CD4-positive, alpha-beta memory T cell (primary cell): ENCODE results near the gene E2F6. TPM values are rescaled to one million over a fixed set of nuclear protein-coding genes. Genes with fewer than 3 reads are reported as not detected.

Experiments
- CTCF ChIA-PET: fragments of 350-600 bp; sonication (Branson Sonifier 250); formaldehyde crosslinking; loops from one replicate; lab custom pipeline; 2021; ENCODE audit warnings: inconsistent platforms; ENCODE audit not compliant: partially characterized antibody; lab: Charles Lee
- POLR2A ChIA-PET: fragments of 350-600 bp; sonication (Branson Sonifier 250); formaldehyde crosslinking; loops from one replicate; lab custom pipeline; 2021; ENCODE audit not compliant: partially characterized antibody; lab: Charles Lee
- DNase-seq, 5 donors: peaks; one replicate each; pipeline versions ENCODE4 v3.0.0 to v3.0.0-alpha.2; 2020 to 2022; ENCODE audit warnings: mixed read lengths in 1 of 5
- H3K27ac ChIP-seq: one replicate; pipeline ENCODE4 v1.7.0; 2013; ENCODE audit warnings: low read depth, low read length
- H3K27me3 ChIP-seq: 2 replicates; pipeline ENCODE4 v1.7.0; 2013; ENCODE audit warnings: mild to moderate bottlenecking, low read length, moderate library complexity; ENCODE audit not compliant: insufficient read depth
- H3K36me3 ChIP-seq: 2 replicates; pipeline ENCODE4 v1.7.0; 2013; ENCODE audit warnings: mild to moderate bottlenecking, low read length, moderate library complexity; ENCODE audit not compliant: insufficient read depth
- H3K4me1 ChIP-seq: 2 replicates; pipeline ENCODE4 v1.7.0; 2013; ENCODE audit warnings: mild to moderate bottlenecking, low read length, moderate library complexity; ENCODE audit not compliant: insufficient read depth
- H3K4me3 ChIP-seq, 2 donors: one replicate each; pipeline ENCODE4 v1.7.0; 2013; ENCODE audit warnings: low read length in 2 of 2, mild to moderate bottlenecking in 1 of 2
- H3K9me3 ChIP-seq, 2 donors: one replicate each; pipeline ENCODE4 v1.7.0; 2013; ENCODE audit warnings: low read length in 2 of 2, control low read depth in 1 of 2; ENCODE audit not compliant: control insufficient read depth in 1 of 2
- H3K27ac Mint-ChIP-seq, 7 donors: one replicate each; pipeline ENCODE4 v1.8.0; 2020 to 2021; ENCODE audit warnings: mixed read lengths in 7 of 7, mild to moderate bottlenecking in 6 of 7, inconsistent platforms in 3 of 7, moderate library complexity in 3 of 7
- H3K27me3 Mint-ChIP-seq, 2 donors: one replicate each; pipeline ENCODE4 v1.8.0; 2020 to 2021; ENCODE audit warnings: mixed read lengths in 2 of 2
- H3K36me3 Mint-ChIP-seq, 2 donors: one replicate each; pipeline ENCODE4 v1.8.0; 2020 to 2021; ENCODE audit warnings: mixed read lengths in 2 of 2, inconsistent platforms in 1 of 2, mild to moderate bottlenecking in 1 of 2
- H3K4me1 Mint-ChIP-seq, 4 donors: one replicate each; pipeline ENCODE4 v1.8.0; 2020 to 2021; ENCODE audit warnings: mixed read lengths in 4 of 4, mild to moderate bottlenecking in 1 of 4
- H3K4me3 Mint-ChIP-seq, 8 donors: one replicate each; pipeline ENCODE4 v1.8.0; 2020 to 2021; ENCODE audit warnings: mixed read lengths in 8 of 8, mild to moderate bottlenecking in 7 of 8, moderate library complexity in 6 of 8, inconsistent platforms in 3 of 8
- H3K9me3 Mint-ChIP-seq, 8 donors: one replicate each; pipeline ENCODE4 v1.8.0; 2020 to 2021; ENCODE audit warnings: mixed read lengths in 8 of 8, mild to moderate bottlenecking in 5 of 8, inconsistent platforms in 3 of 8, moderate library complexity in 1 of 8
- intact Hi-C: fragments of 100-400 bp; cut with micrococcal nuclease; formaldehyde crosslinking; loops from one replicate; pipeline ENCODE4 v1.15.1; 2023
- polyA plus RNA-seq, 2 donors: library from polyadenylated mRNA; unstranded; fragments of 300-500 nt; fragmentation: Illumina TruSeq; gene quantifications; one replicate each; pipeline ENCODE4 v1.2.3, GENCODE V29; 2021
- total RNA-seq, 2 experiments: library from RNA; stranded (reverse); gene quantifications; one replicate each; pipeline ENCODE4 v1.2.3, GENCODE V29; 2021

Gene E2F6
- total and polyA plus RNA-seq, 4 experiments from 2014 or later, result 3.2 to 8.5 (median 6.2) TPM

DNA sequence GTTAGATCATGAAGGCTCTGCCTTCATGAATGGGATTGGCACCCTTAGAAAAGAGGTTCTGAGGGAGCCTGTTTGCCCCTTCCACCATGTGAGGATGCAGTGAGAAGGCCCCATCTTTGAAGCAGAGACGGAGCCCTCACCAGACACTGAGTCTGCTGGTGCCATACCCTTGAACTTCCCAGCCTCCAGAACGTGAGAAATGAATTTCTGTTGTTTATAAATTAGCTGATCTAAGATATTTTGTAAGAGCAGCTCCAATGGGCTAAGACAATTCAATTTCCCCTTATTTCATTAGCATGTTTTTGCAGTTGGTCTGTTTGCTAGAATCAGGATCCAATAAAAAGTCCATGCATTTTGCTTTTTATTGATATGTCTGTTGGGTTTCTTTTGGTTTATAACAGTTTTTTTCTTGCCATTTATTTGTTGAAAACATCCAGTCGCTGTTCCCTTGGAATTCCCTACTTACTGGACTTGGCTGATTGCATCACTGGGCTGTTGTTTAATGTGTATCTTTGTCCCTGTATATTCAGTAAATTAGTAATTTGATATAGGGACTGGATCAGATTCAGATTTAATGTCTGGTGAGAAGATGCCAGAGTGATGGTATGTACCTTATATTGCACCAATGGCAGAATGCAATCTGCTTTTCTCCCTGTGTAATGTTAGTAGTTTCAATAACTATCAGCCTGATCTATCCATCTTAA is 43.8 kb upstream of the E2F6 start:
- Mint-ChIP-seq H3K4me1 (no peaks in the 10 kb centered on the region), H3K27ac (no peak overlapping the region), H3K36me3 (no peaks in the 10 kb centered on the region), H3K4me3 (no peak overlapping the region), H3K9me3 (peaks cover 0 to 1% (median 0%) of the 10 kb centered on the region in 8 donors), H3K27me3 (peaks cover 0 to 25% of the 10 kb centered on the region in 2 donors)
- Histone ChIP-seq H3K4me3 (no peak overlapping the region), H3K27ac (no peak overlapping the region), H3K27me3 (no peaks in the 10 kb centered on the region), H3K36me3 (no peaks in the 10 kb centered on the region), H3K9me3 (no peaks in the 10 kb centered on the region), H3K4me1 (no peaks in the 10 kb centered on the region)
- no peak for DNase-seq
- ChIA-PET POLR2A (no interaction called here), CTCF (no interaction called here)
- intact Hi-C loops, result no loop called here

DNA sequence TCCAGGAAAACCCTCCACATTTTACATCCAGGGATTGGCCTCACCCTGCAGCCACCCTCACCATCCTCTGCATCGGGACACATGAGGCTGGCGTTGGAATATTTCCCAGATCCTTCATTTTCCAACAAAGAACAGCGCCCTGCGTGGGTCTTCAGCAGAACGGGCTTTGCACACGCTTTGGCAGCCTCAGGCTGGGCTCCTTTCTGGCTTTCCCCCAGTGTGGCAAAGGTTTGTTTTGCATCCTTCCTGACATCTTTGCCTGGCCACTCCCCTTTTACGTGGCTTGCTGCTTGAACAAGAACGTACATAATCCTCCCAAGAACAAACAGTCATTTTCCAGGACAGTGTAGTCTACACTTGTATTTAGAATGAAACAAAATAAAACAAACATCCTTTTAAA is 42.3 kb upstream of the E2F6 start:
- CTCF ChIA-PET, result no interaction called here
- Histone ChIP-seq H3K9me3 (no peaks in the 10 kb centered on the region), H3K36me3 (no peaks in the 10 kb centered on the region), H3K4me1 (no peaks in the 10 kb centered on the region), H3K27me3 (no peaks in the 10 kb centered on the region), H3K27ac (no peak overlapping the region), H3K4me3 (no peak overlapping the region)
- no peaks in the 10 kb centered on the region for H3K4me1 Mint-ChIP-seq
- no peak for DNase-seq
- H3K9me3 Mint-ChIP-seq, result peaks cover 0 to 5% (median 0%) of the 10 kb centered on the region in 8 donors
- peaks cover 5 to 28% of the 10 kb centered on the region in 2 donors for H3K27me3 Mint-ChIP-seq
- intact Hi-C loops, result no loop called here
- POLR2A ChIA-PET, result no interaction called here
- H3K4me3 Mint-ChIP-seq, result no peak overlapping the region
- no peak overlapping the region for H3K27ac Mint-ChIP-seq
- H3K36me3 Mint-ChIP-seq, result no peaks in the 10 kb centered on the region

DNA sequence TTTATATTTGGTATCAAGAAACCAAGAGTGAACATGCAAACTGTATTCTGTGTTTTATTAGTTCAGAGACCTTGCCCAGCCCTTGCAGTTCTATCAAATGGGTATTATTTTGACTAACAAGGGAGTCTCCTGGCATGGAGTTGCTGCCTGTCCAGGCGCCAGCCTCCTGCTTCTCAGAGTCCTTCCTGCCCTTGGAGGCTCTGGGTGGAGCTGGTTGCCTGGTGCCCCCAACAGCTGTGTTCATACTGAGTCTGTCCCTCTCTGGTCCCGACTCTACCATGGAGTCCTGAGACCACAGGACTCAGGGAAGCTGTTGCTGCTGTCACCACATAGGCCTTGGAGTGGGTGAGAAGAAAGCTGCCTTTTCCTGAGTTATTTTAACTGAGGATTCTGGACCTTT is 41.6 kb upstream of the E2F6 start:
- Histone ChIP-seq H3K36me3 (no peaks in the 10 kb centered on the region), H3K4me1 (no peaks in the 10 kb centered on the region), H3K27me3 (no peaks in the 10 kb centered on the region), H3K4me3 (no peak overlapping the region), H3K9me3 (no peaks in the 10 kb centered on the region), H3K27ac (no peak overlapping the region)
- Mint-ChIP-seq H3K27ac (no peak overlapping the region), H3K4me1 (no peaks in the 10 kb centered on the region), H3K36me3 (no peaks in the 10 kb centered on the region), H3K9me3 (peaks cover 0 to 5% (median 0%) of the 10 kb centered on the region in 8 donors), H3K4me3 (no peak overlapping the region), H3K27me3 (peaks cover 5 to 32% of the 10 kb centered on the region in 2 donors)
- no peak for DNase-seq
- ChIA-PET CTCF (no interaction called here), POLR2A (no interaction called here)
- intact Hi-C loops, result no loop called here

DNA sequence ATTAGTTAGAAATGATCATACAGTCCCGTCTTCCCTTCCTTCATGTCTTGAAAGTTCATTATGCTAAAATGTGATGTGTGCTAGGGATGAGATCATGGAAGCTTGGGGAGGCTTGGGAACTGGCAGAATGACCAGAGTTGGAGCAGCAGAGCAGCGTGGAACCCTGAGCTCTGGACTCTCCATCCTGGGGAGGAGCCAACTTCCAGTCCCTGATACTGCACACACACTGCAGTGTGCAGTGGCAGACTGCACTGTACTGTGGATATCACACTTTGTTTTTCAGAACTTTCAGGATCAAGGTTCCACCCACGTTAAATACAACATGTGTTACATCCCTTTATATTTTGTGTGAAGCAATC is 40.6 kb upstream of the E2F6 start:
- no peak for DNase-seq
- no peaks in the 10 kb centered on the region for H3K36me3 Mint-ChIP-seq
- no peaks in the 10 kb centered on the region for H3K36me3 ChIP-seq
- H3K27me3 Mint-ChIP-seq, result peaks cover 5 to 26% of the 10 kb centered on the region in 2 donors
- no peaks in the 10 kb centered on the region for H3K4me1 ChIP-seq
- H3K27me3 ChIP-seq, result no peaks in the 10 kb centered on the region
- intact Hi-C loops, result no loop called here
- H3K27ac ChIP-seq, result no peak overlapping the region
- no peaks in the 10 kb centered on the region for H3K9me3 ChIP-seq
- ChIA-PET POLR2A (no interaction called here), CTCF (no interaction called here)
- no peak overlapping the region for H3K4me3 ChIP-seq
- no peaks in the 10 kb centered on the region for H3K4me1 Mint-ChIP-seq
- H3K4me3 Mint-ChIP-seq, result no peak overlapping the region
- H3K9me3 Mint-ChIP-seq, result peaks cover 0 to 5% (median under 1%) of the 10 kb centered on the region in 8 donors
- no peak overlapping the region for H3K27ac Mint-ChIP-seq

DNA sequence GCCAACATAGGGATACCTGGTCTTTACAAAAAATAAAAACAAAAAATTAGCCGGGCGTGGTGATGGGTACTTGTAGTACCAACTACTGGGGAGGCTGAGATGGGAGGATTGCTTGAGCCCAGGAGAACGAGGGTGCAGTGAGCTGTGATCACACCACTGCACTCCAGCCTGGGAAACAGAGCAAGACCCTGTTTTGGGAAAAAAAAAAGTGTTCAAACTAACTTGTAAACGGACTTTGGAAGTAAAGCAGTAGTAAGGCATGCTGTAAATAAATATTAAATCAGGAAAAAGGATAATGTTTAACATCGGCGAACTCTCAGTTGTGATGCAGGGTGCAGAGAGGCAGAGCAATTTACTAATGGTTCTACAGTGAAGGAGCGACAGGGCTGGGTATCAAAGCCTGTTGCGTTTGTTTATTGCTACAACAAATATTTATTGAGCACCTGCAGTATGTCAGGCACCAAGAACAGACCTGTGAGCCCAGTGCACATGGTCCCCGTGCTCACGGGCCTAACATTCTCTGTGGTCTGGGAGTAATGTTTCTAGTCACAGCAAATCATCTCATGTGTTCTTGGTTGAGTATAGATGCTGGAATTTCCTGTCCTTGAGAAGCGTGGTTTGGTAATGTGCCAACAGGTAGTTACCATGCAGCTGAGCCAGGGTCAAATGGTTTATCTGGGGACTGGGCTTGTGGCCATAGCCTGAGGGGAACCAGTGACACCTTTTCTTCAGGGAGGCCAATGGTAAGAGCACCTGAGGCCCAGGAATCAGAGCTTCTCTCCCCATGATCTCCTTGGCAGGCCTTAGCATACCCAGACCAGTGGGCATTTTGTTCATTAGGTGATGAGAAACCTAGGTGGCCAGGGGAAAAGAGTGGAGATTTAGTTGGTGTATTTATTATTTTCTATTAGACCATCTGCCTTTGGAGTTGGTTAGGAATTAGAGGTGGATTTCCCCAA is 40.0 kb upstream of the E2F6 start:
- no peak for DNase-seq
- Histone ChIP-seq H3K27me3 (no peaks in the 10 kb centered on the region), H3K4me3 (no peak overlapping the region), H3K4me1 (no peaks in the 10 kb centered on the region), H3K27ac (no peak overlapping the region), H3K36me3 (no peaks in the 10 kb centered on the region), H3K9me3 (no peaks in the 10 kb centered on the region)
- ChIA-PET CTCF (no interaction called here), POLR2A (no interaction called here)
- intact Hi-C loops, result no loop called here
- Mint-ChIP-seq H3K27me3 (peaks cover 5 to 21% of the 10 kb centered on the region in 2 donors), H3K27ac (no peak overlapping the region), H3K4me1 (peaks cover 0 to 1% (median under 1%) of the 10 kb centered on the region in 4 donors), H3K36me3 (no peaks in the 10 kb centered on the region), H3K9me3 (peaks cover 0 to 5% (median under 1%) of the 10 kb centered on the region in 8 donors), H3K4me3 (no peak overlapping the region)

DNA sequence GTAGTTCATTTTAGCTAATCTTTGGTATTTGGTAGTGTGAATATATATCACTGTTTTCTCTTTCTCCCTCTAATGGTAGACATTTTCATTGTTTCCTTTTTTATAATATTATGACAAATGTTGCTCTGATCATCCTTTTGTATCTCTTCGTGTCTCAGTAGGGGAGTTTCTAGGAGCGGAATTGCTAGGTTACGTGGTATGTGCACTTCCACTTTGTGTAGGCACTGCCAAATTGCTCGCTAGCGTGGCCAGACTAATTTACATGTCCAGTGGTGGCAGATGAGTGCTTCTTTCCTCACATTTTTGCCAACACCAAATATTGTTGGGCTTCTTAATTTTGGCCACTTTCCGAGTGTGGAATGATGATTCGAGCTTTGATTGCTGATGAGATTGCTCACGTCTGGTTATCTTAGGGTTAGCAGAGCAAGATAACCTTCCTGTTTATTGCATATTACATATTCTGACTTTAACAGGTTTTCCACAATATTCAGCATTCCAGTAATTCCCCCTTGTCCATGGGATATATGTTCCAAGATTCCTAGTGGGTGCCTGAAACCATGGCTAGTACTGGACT is 37.5 kb upstream of the E2F6 start:
- intact Hi-C loops, result no loop called here

DNA sequence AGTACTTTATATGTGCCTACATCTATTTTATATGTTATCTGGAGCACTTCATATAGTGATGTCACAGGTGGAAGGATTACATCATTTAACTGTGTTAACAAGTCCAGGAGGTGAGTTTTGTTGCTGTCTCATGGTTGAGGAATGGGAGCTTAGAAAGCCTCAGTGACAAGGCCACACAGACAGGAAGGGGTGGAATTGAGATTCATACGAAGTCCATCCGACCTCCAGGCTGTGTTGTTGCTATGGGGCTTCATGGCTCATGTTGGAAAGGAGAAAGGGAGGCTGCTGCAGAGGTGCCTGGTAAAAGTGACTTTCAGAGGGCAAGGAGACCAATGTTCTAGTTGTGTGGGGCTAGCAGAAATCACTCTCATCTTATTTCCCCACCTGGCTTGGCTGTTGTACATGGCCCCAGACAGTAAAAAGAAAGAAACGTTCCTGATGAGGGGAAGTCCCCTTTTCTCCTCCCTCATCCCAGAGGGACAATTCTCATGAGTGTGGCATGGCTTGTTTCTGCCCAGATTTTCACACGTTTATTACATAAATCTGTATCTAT is 36.9 kb upstream of the E2F6 start:
- no peak overlapping the region for H3K4me3 ChIP-seq
- intact Hi-C loops, result no loop called here
- Mint-ChIP-seq H3K4me3 (no peak overlapping the region), H3K36me3 (no peaks in the 10 kb centered on the region), H3K4me1 (peaks cover 0 to 7% (median 4%) of the 10 kb centered on the region in 4 donors), H3K27ac (no peak overlapping the region), H3K27me3 (peaks cover 7 to 25% of the 10 kb centered on the region in 2 donors), H3K9me3 (peaks cover 0 to 5% (median under 1%) of the 10 kb centered on the region in 8 donors)
- no peak overlapping the region for H3K27ac ChIP-seq
- no peak for DNase-seq
- CTCF ChIA-PET, result no interaction called here
- no peaks in the 10 kb centered on the region for H3K36me3 ChIP-seq
- no peaks in the 10 kb centered on the region for H3K27me3 ChIP-seq
- H3K4me1 ChIP-seq, result no peaks in the 10 kb centered on the region
- H3K9me3 ChIP-seq, result no peaks in the 10 kb centered on the region
- POLR2A ChIA-PET, result no interaction called here

More for the DNA sequence above, 37.5 kb upstream of the E2F6 start:
- Histone ChIP-seq H3K27ac (no peak overlapping the region), H3K36me3 (no peaks in the 10 kb centered on the region), H3K27me3 (no peaks in the 10 kb centered on the region), H3K4me3 (no peak overlapping the region), H3K4me1 (no peaks in the 10 kb centered on the region), H3K9me3 (no peaks in the 10 kb centered on the region)
- DNase-seq, result no peak
- Mint-ChIP-seq H3K36me3 (no peaks in the 10 kb centered on the region), H3K4me3 (no peak overlapping the region), H3K27me3 (peaks cover 7 to 25% of the 10 kb centered on the region in 2 donors), H3K9me3 (peaks cover 0 to 5% (median under 1%) of the 10 kb centered on the region in 8 donors), H3K27ac (no peak overlapping the region), H3K4me1 (peaks cover 0 to 7% (median 4%) of the 10 kb centered on the region in 4 donors)
- POLR2A ChIA-PET, result no interaction called here
- CTCF ChIA-PET, result no interaction called here
